Mesenteric fat pad (tissue), 1 donor: ENCODE data around the gene LEKR1. TPM values are rescaled to one million over a fixed set of nuclear protein-coding genes. Genes with fewer than 3 reads are reported as not detected.
"Not testable (repeated sequence)": the region's sequence is repeated elsewhere in the genome, so short reads cannot be mapped to it uniquely, and the experiment has no call there.

Source experiments
- DNase-seq: peaks from one replicate; pipeline ENCODE4 v3.0.0-alpha.2; 2020; ENCODE audit warnings: low spot score
- total RNA-seq: library from RNA; stranded (reverse); fragmentation: NEBNext Ultra II Directional; extraction: Animal tissue kit (Norgen Biotek cat#: 25700); gene quantifications from one replicate; pipeline ENCODE4 v1.2.1, GENCODE V29; 2021
- donor health status: DM: yes; HTN: yes; CAD: no.

Gene LEKR1
- total RNA-seq, 1 donor from 2014 or later: 1.2 TPM

DNA sequence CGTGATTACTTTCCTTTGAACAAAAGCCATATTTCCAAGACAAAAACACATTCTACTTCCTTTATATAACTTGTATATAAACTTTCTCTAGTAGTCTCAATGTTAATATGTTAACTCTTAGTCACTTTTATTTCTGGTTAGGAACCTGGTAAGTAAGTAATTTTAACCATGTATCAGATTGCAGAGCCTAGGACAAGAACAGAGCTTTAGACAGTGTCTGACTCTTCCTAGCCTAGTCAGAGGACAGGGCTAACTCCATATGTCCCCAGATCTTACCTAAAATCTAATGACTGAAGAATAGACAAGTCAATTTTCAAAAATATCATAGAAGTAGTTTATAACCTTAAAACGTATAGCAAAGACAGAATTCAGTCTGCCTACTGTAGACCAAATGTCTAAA, 8.3 kb downstream of the LEKR1 start:
- no peak for DNase-seq

DNA sequence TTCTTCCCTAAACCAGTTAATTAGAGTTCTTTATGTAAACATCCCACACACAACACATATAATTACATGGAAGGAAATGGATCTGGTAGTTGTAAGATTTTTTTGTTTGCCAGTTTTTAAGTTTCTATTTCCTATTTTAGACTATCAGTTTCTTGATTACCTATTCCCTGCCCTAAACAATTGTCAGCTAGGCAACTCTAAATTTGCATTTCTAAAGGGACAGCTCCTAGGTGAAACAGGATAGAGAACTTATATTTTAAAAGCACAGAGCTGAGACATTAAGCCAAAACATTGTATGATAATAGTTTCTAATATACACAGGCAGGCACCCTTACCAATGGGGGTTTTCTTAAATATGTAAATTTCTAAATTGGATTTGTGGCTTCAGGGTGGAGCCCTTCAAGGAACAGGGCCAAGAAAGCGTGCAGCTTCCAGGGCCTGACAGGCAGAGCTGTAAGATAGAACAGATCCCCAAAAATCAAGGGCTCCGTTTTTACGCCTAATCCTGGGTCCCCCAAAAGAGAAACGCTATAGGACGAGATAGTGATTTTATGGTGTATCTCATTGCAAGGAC, 8.9 kb downstream of the LEKR1 start:
- DNase-seq: no peak

DNA sequence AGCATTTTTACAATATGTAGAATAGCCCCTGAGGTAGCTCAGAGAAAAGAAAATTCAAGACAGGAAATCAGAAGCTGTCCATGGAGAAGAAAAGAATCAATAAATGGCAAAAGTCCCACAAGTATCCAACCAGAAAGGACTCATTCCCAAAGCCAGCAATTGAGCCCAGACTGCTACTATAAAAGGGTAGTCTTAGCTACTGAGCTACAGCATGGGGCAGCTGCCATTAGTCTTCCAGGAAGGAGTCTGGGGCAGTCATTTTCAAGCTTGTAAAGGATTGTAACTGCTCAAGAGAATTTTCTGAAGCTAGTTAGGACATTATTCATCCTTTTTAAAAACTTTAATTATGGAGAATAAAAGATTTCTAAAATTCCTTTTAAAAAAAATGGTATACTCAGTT, 10.5 kb downstream of the LEKR1 start:
- no peak for DNase-seq

DNA sequence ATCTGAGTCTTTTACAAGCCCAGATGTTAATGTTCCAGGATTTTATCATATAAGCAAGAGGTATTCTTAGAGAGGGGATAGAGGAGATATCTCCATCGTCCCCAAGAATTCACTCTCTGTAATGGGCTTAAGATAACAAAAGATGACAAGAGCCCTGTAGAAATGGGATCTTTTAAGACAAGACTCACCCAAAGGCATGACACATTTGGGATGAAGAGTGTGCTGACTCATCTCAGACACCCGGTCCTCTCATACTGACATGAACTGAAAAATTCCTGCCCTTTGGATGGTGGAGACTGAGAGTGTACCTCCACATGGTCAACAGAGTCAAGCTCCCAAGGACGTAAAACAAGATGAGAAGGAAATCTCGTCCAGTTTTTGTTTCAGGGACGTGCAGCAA, 11.0 kb downstream of the LEKR1 start:
- no peak for DNase-seq

DNA sequence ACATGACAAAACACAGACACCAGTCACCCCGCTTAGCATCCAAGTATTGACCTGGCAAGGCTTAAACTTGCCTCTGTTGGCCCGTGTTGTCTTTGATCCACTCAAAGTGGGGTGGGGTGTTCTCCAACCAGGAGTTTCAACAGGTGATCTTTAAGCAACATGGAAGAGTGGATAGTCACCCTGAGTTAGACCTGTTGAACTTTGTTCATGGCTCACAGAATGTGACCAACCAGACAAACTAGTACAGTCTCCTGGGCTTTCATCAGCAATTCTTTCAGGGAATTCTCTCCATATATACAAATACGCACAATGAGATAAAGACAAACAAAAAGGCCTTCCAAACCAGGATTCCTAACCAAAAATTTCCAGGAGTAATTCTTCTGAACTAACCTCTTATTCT, 11.9 kb downstream of the LEKR1 start:
- no peak for DNase-seq

DNA sequence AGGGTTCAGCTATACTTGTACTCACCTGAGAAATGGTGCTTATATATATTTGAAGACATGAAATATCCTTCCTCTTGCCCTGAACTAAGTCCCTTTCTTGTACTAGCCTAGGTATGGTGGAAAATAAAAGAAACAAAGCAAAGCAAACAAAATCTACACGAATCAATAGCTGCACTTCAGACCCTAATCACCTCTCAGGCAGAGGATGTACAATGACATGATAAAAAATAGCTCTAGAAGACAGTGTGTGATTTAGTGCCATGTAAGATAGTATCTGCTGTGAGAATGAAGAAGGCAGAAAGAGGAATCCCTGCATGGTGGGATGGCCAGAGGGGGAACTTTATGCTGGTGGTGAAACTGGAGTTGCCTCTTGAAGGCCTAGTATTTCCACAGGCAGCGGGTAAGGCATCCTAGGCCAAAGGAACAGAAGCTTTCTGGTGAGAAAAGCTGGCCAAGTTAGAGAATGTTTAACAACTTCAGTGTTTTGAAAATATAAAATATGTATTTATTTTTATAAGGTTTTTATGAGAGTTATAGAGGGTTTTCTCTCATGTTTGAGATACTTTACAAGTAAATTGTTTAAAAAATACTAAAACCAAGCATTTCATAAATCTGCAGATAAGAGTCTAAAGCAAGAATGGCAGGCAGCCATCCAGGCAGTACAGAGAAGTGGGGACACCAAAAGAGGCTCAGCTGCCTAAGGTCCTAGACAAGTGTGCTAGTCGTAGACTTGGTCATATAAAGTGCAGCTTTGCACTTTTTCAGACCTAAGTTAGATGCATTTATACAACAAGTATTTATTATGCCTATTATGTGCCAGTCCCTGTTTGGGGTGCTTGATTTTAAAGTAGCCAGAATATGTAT, 14.9 kb downstream of the LEKR1 start:
- DNase-seq: no peak

DNA sequence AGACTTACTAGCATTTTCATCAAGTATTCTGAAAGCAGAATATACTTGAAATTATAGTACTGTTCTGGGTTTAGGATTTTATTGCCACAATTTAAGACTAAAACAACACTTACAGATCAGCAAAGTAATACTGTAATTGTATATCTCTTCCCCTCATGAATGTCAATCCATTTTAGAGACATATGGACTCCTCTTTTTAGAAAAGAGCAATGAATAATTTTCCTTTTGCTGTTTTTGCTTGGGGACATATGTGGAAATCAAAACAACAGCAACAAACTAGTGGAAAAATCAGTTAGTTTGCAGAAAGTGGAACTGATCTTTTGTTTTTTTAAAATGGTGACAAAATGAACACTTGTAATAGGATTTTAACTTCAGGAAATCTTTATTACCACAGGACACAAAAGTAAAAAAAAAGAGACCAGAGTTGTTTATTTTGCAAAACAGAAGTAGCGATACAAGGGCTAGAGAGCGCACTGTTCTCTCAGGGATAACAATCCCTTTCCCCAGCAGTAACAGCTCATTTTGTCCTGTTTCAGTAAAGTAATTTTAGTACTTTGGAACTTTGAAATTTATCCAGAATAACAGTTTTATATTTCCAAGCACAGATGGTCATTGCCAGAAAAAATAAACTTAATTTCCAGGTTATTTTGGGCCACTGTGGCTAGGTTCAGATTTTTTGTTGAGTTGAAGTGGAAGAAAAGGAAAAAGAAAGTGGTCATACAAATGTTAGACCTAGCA, 17.1 kb downstream of the LEKR1 start:
- DNase-seq: no peak

DNA sequence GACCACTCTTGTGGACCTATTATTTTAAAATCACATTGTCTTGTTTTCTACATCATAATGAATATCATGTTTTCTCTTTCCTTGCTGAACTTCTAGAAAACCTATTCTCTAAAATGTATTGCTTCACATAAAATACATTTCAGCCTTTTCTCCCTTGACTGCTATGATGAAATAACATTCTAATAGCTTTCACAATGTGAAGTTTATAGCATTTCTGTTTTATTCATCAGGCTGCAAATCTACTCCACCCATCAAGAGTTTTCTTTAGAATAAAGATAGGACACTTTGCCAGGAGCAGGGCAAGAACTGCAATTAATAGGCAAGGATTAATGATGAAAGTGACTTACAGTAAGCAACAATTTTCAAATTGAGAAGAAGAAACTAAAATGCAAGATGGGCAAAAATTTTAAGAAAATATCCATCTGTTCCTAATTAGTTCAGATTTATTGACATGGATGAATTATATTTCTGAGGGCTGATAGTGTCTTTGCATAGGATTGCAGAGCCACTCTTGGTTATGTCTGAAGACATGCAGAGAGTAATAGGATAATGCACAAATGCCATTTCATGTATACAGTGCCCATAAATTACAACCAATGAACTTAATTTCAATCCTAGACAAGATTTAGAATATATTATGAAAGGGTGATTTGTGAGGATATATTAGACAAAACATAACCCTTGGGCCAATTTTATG, 21.7 kb downstream of the LEKR1 start:
- no peak for DNase-seq

DNA sequence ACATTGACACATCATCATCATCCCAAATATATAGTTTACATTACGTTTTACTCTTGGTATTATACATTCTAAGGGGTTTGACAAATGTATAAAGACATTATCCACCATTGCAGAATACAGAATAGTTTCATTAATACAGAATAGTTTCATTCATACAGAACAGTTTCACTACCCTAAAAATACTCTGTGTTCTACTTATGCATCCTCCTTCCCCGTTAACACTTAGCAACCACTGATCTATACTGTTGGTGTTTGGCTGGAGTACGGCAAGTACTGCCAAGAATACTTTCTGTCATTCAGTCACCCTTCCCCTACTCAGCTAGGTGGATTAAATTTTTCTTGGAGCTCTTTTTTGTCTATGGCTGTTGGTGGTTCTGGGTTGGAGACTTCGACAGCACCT, 33.4 kb downstream of the LEKR1 start:
- DNase-seq: no peak

DNA sequence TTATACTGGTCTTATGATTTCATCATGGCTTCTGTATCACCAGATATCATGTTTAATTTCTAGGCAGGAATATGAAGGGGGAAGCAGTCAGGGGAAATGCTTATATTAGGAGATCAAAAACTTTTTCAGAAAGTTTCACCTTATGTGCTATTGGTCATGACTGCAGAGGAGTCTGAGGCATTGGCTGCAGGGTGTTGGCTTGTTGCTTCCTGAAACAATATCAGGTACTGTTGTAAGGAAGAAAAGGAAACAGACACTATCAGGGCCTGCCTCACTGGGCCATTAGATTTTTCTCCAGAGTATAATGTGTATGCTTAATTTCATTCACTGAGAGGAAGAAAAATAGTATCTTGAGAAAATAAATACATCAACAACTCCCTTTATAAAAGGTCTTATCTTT, 34.7 kb downstream of the LEKR1 start:
- no peak for DNase-seq

DNA sequence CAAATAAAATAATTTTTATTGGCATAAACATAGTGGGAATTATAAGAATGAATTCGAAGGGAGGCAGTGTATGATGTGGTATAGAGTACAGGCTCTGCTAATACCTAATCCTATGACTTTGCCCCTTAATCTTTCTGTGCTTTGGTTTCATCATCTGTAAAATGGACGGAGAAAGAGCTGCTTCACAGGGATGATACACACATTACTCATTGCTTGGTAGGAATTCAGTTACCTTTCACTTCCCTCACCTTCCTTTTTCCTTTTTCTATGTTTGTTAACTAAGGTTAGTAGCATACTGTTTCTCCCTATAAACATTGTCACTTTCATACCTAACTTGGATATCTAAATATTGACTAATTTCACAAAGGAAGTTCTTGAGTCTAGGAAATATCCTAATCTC, 36.2 kb downstream of the LEKR1 start:
- no peak for DNase-seq

DNA sequence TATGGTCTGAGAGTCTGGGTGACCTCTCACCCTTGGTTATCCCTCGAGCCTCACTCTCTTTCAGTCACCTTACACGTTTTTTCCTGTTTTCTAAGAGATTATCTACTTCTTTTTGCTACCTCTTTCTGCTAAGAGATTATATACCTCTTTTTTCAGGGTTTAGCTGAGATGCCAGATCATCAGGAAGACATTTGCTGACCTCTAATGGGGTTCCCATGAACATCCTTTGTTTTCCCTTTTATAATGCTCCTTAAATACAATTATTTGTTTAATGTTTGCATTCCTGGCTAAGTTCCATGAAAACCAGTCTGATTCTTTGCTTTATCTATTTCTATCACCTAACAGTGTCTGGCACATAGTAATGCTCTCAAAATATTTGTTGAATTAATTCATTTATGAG, 39.6 kb downstream of the LEKR1 start:
- no peak for DNase-seq

DNA sequence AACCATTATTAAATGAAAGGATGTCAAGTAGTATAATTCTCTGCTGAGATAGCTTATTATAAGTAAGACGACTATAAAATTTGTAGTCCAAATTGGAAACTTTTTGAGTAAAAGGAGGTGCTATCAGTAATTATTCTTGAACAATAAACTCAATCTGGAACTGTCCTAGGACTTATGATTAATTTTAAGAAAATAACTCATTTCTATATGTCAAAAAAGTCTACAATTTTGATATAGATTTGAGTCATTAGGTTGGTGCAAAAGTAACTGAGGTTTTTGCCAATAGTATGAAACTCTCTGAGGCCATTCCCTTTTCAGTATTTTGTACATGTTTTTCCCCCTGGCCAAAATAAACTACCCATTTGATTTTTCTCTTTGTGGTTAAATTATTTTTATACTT, 41.0 kb downstream of the LEKR1 start:
- DNase-seq: no peak

DNA sequence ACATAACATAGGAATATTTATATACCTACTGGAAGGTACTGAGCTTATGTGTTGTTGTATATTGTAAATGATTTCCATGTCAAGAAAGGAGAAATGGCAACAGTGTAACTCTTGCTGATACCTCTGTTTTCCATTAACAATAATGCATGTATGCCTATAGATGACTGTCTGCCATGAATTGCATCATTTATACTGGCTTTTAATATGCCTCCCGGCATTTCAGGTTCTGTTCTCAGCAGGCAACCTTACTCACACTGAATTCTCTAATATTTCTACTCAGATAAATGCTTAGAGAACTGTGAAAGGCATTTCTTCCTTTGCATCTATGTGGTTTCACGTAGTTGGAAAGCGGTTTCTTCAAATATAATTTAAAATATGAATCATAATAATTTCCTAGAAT, 41.8 kb downstream of the LEKR1 start:
- DNase-seq: no peak

DNA sequence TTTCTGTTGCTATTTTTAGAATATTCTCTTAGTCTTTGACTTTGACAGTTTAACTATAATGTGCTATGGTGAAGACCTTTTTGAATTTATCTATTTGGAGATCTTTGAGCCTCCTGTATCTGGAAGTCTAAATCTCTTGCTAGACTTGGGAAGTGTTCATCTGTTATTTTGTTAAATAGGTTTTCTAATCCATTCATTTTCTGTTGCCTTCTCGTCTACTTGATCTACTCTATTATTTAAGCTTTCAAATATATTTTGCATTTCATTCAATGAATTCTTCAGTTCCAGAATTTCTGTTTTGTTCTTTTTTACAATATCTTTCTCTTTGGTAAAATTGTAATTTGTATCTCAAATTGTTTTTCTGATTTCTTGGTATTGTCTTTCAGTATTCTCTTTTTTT, 47.8 kb downstream of the LEKR1 start:
- DNase-seq: no peak

DNA sequence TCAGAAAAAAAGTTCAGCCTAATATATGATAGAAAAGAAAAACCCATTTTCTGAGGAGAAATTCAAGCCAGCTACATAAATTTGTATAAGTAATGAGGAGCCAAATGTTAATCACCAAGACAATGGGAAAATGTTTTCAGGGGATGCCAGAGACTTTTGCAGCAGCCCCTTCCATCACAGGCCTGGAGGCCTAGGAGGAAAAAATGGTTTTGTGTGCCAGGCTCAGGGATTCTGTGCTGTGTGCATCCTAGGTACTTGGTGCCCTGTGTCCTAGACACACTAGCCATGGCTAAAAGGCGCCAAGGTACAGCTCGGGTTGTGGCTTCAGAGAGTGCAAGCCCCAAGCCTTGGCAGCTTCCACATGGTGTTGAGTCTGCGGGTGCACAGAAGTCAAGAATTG, 53.3 kb downstream of the LEKR1 start:
- DNase-seq: not testable (repeated sequence)

DNA sequence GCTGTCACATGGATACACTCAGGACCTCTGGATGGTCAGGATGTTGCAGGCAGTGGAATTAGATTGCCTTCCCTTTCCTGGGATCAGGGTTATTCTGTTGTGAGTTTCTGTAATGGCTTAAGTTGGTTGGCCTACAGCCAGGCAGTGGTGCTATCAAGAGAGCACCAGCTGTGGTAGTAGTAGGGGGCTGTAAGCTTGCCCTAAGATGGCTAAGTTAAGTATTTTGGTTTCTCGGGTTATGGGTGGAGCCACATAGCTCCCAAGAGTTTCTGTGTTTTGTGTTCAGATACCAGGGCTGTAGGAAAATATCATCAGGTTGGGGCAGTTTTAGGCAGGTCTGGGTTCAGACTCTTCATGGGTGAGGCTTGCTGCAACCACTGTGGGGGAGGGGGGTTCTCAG, 59.6 kb downstream of the LEKR1 start:
- no peak for DNase-seq

DNA sequence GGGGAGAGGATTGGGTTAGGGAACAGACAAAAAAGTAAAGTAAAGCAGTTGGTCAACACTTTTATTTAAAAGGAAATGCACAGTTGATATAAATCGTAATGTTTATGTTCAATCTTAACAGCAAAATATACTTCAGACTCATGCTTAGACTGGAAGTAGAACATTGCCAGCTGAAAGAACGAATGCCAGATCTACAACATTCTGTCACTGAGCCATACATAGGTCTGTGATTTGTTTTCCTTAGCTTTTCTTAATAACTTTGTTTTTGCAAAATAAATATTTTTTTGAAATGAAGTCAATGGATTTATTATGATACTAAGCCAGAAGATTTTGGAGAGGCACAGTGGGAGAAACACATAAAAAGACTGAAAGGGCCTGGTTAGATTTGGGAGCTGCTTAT, 62.0 kb downstream of the LEKR1 start:
- DNase-seq: no peak

DNA sequence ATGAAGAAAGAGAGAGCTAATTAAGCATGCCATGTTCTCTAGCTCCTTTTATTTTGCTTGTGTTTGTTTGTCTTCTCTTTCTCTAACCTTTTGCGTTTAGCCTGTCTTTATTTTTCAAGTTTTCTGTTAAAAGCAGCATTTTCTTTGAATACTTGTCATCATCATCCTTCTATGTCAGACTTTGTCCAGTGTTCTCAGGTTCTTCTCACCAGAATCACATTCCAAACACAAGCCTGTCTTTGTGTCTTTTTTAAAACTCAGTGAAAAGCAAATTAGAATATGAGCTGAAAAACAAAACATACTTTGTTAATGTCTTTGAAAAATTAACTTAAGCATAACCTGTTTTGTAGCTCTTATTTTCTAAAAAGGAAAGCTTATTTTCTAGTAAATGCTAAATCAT, 62.4 kb downstream of the LEKR1 start:
- no peak for DNase-seq

DNA sequence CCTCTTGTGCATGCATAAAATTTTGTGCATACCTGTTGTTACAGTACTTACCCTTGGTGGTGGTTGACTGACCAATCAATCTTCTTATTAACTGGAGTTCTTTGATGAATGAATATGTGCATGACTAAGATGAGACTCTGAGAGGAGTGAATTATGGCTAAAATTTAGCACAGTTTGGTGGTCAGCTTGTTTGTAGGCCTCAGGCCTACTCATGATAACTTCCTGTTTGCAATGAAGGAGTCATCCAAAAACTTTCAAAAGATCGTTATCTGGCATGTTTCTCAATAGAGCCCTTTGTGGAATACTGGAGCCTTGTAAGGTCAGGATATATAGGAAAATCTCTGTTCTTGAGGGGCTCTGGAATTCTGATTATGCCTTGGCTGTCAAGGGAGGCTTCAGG, 66.5 kb downstream of the LEKR1 start:
- DNase-seq: no peak

DNA sequence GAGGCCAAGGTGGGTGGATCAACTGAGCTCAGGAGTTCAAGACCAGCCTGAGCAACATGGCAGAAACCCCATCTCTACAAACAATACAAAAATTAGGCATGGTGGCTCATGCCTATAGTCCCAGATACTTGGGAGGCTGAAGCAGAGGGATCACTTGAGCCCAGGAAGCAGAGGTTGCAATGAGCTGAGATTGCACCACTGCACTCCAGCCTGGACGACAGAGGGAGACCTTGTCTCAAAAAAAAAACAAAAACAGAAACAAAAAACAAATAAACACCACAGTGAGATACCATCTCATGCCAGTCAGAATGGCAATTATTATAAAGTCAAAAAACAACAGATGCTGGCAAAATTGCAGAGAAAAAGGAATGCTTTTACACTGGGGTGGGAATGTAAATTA, 69.2 kb downstream of the LEKR1 start:
- DNase-seq: not testable (repeated sequence)

DNA sequence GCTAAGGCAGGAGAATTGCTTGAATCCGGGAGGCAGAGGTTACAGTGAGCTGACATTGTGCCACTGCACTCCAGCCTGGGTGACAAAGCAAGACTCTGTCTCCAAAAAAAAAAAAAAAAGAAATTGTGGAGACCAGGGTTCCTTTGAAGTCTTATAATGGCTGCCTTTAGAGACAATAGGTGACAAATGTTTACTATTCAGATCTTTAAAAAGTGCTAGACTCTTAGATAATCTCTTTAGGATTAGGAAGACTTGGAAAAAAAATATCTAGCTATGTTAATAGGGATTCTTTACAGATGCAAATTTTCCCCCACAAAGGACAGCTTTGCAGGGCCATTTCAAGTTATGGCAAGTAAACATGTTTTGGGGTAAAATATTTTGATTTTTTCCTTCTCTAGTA, 71.7 kb downstream of the LEKR1 start:
- not testable (repeated sequence) for DNase-seq
